HG03378 (cell line): Measurements from ENCODE around the gene CDC42.
"Not testable (repeated sequence)": the region's sequence is repeated elsewhere in the genome, so short reads cannot be mapped to it uniquely, and the experiment has no call there.

ENCODE experiments used
- ATAC-seq: cut with Tn5 transposase; IDR thresholded peaks from one replicate; pipeline ENCODE4 v1.9.1; 2021; ENCODE audit warnings: mild to moderate bottlenecking, moderate library complexity; ENCODE audit not compliant: unreplicated experiment

The CDC42 gene

GRCh38 chr1:22052115-22053016, at the start of gene CDC42:
CDC42 (plus strand) TSS chr1:22052709; CDS start chr1:22078479, 25,770 bp downstream.
- ATAC-seq: peak; percentile 53

- not testable (repeated sequence) for ATAC-seq
Observed at GRCh38 chr1:22002875-22003274, 49.6 kb upstream of the CDC42 start.

- not testable (repeated sequence) for ATAC-seq
Observed at GRCh38 chr1:22003959-22004358, 48.5 kb upstream of the CDC42 start.

GRCh38 chr1:22005261-22006149, 47.0 kb upstream of the CDC42 start:
- ATAC-seq: not testable (repeated sequence)

- not testable (repeated sequence) for ATAC-seq
Observed at GRCh38 chr1:22006736-22007135, 45.8 kb upstream of the CDC42 start.

- not testable (repeated sequence) for ATAC-seq
Observed at GRCh38 chr1:22007262-22007661, 45.2 kb upstream of the CDC42 start.

- not testable (repeated sequence) for ATAC-seq
Observed at GRCh38 chr1:22009566-22009965, 42.9 kb upstream of the CDC42 start.

GRCh38 chr1:22012752-22013151, 39.8 kb upstream of the CDC42 start:
- ATAC-seq: not testable (repeated sequence)

GRCh38 chr1:22014575-22015206, 37.8 kb upstream of the CDC42 start:
- ATAC-seq: not testable (repeated sequence)

GRCh38 chr1:22018583-22019559, 33.6 kb upstream of the CDC42 start:
- peak; percentile 64 for ATAC-seq

GRCh38 chr1:22021061-22021460, 31.4 kb upstream of the CDC42 start:
- no peak for ATAC-seq

GRCh38 chr1:22024485-22025367, 27.8 kb upstream of the CDC42 start:
- peak; percentile 40 for ATAC-seq

GRCh38 chr1:22025368-22026155, 26.9 kb upstream of the CDC42 start:
- peak; percentile 62 for ATAC-seq

GRCh38 chr1:22026924-22027289, 25.6 kb upstream of the CDC42 start:
- ATAC-seq: no peak

GRCh38 chr1:22030057-22030456, 22.5 kb upstream of the CDC42 start:
- no peak for ATAC-seq

- no peak for ATAC-seq
Observed at GRCh38 chr1:22030473-22030872, 22.0 kb upstream of the CDC42 start.

GRCh38 chr1:22031214-22031962, 21.1 kb upstream of the CDC42 start:
- no peak for ATAC-seq
